ENCODE measurements around the gene HDAC9.

Gene HDAC9

GRCh38 chr7:18680576-18680975, 185.0 kb downstream of the HDAC9 start:
- Histone ChIP-seq H3F3A (ENCODE audit: insufficient read depth) (no peaks in the 10 kb centered on the region), H3K4me2 (ENCODE audit: low read depth, low read length, poor library complexity, severe bottlenecking) (no peak overlapping the region), H3K4me3 (ENCODE audit: insufficient read depth, low read length, poor library complexity, severe bottlenecking) (no peak overlapping the region), H3K27me3 (ENCODE audit: low read length) (no peaks in the 10 kb centered on the region), H2AFZ (ENCODE audit: low read depth, low read length, severe bottlenecking) (no peak overlapping the region), H3K9ac (ENCODE audit: low read length) (no peak overlapping the region), H3K9me2 (replicated peaks; ENCODE audit: insufficient read depth, low read length) (no peaks in the 10 kb centered on the region), H3K36me3 (ENCODE audit: low read length) (no peaks in the 10 kb centered on the region), H4K20me1 (ENCODE audit: low read depth, low read length) (no peaks in the 10 kb centered on the region), H3K27ac (ENCODE audit: low read depth, low read length) (no peak overlapping the region), H3K9me3 (ENCODE audit: insufficient read depth, low read length) (no peaks in the 10 kb centered on the region), H3K79me2 (ENCODE audit: insufficient read depth, low read length) (no peaks in the 10 kb centered on the region)
- TF ChIP-seq CTCF (IDR thresholded peaks at IDR 0.05; ENCODE audit: insufficient read depth, low read length, poor library complexity, severe bottlenecking) (no peak), EZH2phosphoT487 (conservative IDR thresholded peaks at IDR 0.05; ENCODE audit: low read length) (no peak)

DNA sequence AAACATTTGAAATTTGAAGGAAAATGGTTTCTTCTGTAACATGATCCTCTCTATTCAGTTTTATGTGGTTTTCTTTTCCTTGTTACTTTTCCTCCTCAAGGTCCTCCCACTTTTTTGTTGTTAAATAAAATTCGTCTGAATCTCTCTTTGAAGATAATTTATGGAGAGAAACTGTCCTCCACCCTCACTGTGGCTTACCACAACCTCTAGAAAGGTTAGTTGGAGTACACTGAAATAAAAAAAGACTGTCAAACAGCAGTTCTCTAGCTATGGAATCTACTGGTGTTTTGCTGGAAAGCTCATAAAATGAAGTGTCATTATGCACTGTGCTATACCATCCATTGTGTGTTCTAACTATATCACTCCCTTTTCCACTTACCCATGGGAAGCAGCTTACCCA, 189.4 kb downstream of the HDAC9 start:
- Histone ChIP-seq H3K27me3 (ENCODE audit: low read length) (no peaks in the 10 kb centered on the region), H3K9me2 (replicated peaks; ENCODE audit: insufficient read depth, low read length) (no peaks in the 10 kb centered on the region), H3K36me3 (ENCODE audit: low read length) (no peaks in the 10 kb centered on the region), H3K4me2 (ENCODE audit: low read depth, low read length, poor library complexity, severe bottlenecking) (no peak overlapping the region), H3K9ac (ENCODE audit: low read length) (no peak overlapping the region), H3K79me2 (ENCODE audit: insufficient read depth, low read length) (no peaks in the 10 kb centered on the region), H3K9me3 (ENCODE audit: insufficient read depth, low read length) (no peaks in the 10 kb centered on the region), H3F3A (ENCODE audit: insufficient read depth) (no peaks in the 10 kb centered on the region), H3K4me3 (ENCODE audit: insufficient read depth, low read length, poor library complexity, severe bottlenecking) (no peak overlapping the region), H3K27ac (ENCODE audit: low read depth, low read length) (no peak overlapping the region), H4K20me1 (ENCODE audit: low read depth, low read length) (no peaks in the 10 kb centered on the region), H2AFZ (ENCODE audit: low read depth, low read length, severe bottlenecking) (no peak overlapping the region)
- no peak for TF ChIP-seq CTCF (IDR thresholded peaks at IDR 0.05; ENCODE audit: insufficient read depth, low read length, poor library complexity, severe bottlenecking)
- no peak for TF ChIP-seq EZH2phosphoT487 (conservative IDR thresholded peaks at IDR 0.05; ENCODE audit: low read length)

DNA sequence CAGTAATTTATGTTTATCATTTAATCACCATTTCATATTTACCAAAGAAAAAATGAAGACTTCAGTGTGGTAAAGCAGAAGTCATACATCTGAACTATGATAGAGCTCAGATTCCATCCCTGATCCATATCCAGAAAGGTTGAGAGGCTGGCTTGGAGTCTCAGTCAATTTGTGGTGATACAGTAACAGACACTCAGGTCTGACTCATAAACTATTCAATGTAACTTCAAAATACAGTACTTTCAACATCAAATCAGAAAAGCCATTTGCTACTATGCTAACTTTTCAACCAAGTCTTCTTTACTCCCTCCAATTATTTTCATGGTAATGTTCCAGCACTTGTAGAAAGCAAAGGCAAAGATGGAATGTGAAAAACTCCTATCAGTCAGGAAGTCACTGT, 190.4 kb downstream of the HDAC9 start:
- Histone ChIP-seq H3K79me2 (ENCODE audit: insufficient read depth, low read length) (no peaks in the 10 kb centered on the region), H3K9me2 (replicated peaks; ENCODE audit: insufficient read depth, low read length) (no peaks in the 10 kb centered on the region), H3K4me2 (ENCODE audit: low read depth, low read length, poor library complexity, severe bottlenecking) (no peak overlapping the region), H3K9me3 (ENCODE audit: insufficient read depth, low read length) (no peaks in the 10 kb centered on the region), H4K20me1 (ENCODE audit: low read depth, low read length) (no peaks in the 10 kb centered on the region), H3K4me3 (ENCODE audit: insufficient read depth, low read length, poor library complexity, severe bottlenecking) (no peak overlapping the region), H3K36me3 (ENCODE audit: low read length) (no peaks in the 10 kb centered on the region), H2AFZ (ENCODE audit: low read depth, low read length, severe bottlenecking) (no peak overlapping the region), H3K27me3 (ENCODE audit: low read length) (no peaks in the 10 kb centered on the region), H3K9ac (ENCODE audit: low read length) (no peak overlapping the region), H3F3A (ENCODE audit: insufficient read depth) (no peaks in the 10 kb centered on the region), H3K27ac (ENCODE audit: low read depth, low read length) (no peak overlapping the region)
- TF ChIP-seq CTCF (IDR thresholded peaks at IDR 0.05; ENCODE audit: insufficient read depth, low read length, poor library complexity, severe bottlenecking) = no peak
- no peak for TF ChIP-seq EZH2phosphoT487 (conservative IDR thresholded peaks at IDR 0.05; ENCODE audit: low read length)

GRCh38 chr7:18689551-18689950, 194.0 kb downstream of the HDAC9 start:
- Histone ChIP-seq H3K27ac (ENCODE audit: low read depth, low read length) (no peak overlapping the region), H3F3A (ENCODE audit: insufficient read depth) (no peaks in the 10 kb centered on the region), H3K9ac (ENCODE audit: low read length) (no peak overlapping the region), H3K36me3 (ENCODE audit: low read length) (no peaks in the 10 kb centered on the region), H2AFZ (ENCODE audit: low read depth, low read length, severe bottlenecking) (no peak overlapping the region), H3K9me2 (replicated peaks; ENCODE audit: insufficient read depth, low read length) (no peaks in the 10 kb centered on the region), H3K9me3 (ENCODE audit: insufficient read depth, low read length) (no peaks in the 10 kb centered on the region), H3K27me3 (ENCODE audit: low read length) (no peaks in the 10 kb centered on the region), H3K79me2 (ENCODE audit: insufficient read depth, low read length) (no peaks in the 10 kb centered on the region), H3K4me2 (ENCODE audit: low read depth, low read length, poor library complexity, severe bottlenecking) (no peak overlapping the region), H3K4me3 (ENCODE audit: insufficient read depth, low read length, poor library complexity, severe bottlenecking) (no peak overlapping the region), H4K20me1 (ENCODE audit: low read depth, low read length) (no peaks in the 10 kb centered on the region)
- TF ChIP-seq EZH2phosphoT487 (conservative IDR thresholded peaks at IDR 0.05; ENCODE audit: low read length) = no peak
- no peak for TF ChIP-seq CTCF (IDR thresholded peaks at IDR 0.05; ENCODE audit: insufficient read depth, low read length, poor library complexity, severe bottlenecking)
